HG03354 (cell line): ENCODE data around the gene SEC24A.
"Not testable (repeated sequence)": the region's sequence is repeated elsewhere in the genome, so short reads cannot be mapped to it uniquely, and the experiment has no call there.

ENCODE experiments used
- ATAC-seq: cut with Tn5 transposase; IDR thresholded peaks from one replicate; pipeline ENCODE4 v1.9.1; 2021; ENCODE audit warnings: mild to moderate bottlenecking; ENCODE audit not compliant: unreplicated experiment, poor library complexity, severe bottlenecking

Gene SEC24A

DNA sequence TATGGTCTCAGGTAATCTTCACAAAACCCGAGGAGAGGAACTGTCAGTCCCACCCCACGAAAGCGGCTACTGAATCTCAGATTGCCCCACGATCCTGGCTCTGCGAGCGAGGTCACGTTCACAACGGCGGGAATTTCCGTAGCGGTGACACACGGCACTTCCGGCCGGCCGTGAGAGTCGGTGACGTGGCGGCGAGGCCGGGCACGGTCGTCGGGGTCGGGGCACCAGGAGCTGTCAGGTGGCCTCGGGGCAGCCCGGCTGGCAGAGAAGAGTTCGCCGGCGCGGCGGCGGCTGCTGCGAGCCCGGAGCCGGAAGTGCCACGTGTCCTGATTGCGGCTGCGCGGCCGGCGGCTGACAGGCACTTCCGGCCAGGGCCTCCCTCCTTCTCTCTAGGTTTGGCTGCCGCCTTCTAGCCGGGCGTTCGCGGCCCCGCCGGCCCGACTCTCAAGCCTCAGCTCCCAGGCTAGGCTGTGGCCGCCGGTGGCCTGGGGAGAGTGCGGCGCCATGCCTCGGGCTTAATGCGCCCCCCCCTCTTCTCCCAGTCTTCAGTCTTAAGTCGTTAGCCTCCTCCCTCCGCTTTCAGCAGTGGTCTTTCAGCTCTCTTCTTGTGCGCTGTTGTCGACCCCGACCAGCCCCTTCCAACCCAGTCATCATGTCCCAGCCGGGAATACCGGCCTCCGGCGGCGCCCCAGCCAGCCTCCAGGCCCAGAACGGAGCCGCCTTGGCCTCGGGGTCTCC lies at the start of gene SEC24A:
SEC24A (plus strand) TSS at position 361 of the 738 bp plus-strand sequence; CDS start at position 653, 292 bp downstream.
- ATAC-seq, result peak; percentile 83

DNA sequence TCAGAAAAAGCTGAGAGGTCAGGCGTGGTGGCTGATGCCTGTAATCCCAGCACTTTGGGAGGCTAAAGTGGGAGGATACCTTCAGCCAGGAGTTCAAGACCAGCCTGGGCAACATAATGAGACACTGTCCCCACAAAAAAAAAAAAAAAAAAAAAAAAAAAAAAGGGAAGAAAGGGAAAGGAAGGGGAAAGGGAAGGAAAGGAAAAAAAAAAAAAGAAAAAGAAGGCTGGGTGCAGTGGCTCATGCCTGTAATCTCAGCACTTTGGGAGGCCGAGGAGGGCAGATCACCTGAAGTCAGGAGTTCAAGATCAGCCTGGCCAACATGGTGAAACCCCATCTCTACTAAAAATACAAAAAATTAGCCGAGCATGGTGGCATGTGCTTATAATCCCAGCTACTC lies 48.8 kb upstream of the SEC24A start:
- ATAC-seq, result not testable (repeated sequence)

- ATAC-seq, result no peak
Observed at GRCh38 chr5:134600600-134600999, 48.0 kb upstream of the SEC24A start.

GRCh38 chr5:134603059-134603458 lies 45.5 kb upstream of the SEC24A start:
- no peak for ATAC-seq

DNA sequence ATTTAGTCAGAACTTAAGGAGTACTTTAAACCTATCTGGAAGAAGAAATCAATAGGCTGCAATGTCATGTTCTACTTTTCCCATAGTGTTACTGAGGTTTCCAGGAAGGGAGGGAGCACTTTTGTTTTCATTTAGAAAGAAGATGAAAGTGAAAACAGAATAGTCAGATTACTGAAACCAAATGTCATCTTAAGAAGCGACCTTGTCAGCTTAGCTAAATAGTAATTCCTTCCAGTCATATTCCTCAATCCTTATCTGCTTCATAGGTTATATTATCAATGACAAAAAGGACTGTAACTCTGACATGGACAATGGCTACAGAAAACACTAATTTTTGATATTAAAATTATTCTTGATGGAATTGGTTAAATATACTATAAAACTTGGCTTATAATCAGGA lies 43.7 kb upstream of the SEC24A start:
- ATAC-seq, result no peak

DNA sequence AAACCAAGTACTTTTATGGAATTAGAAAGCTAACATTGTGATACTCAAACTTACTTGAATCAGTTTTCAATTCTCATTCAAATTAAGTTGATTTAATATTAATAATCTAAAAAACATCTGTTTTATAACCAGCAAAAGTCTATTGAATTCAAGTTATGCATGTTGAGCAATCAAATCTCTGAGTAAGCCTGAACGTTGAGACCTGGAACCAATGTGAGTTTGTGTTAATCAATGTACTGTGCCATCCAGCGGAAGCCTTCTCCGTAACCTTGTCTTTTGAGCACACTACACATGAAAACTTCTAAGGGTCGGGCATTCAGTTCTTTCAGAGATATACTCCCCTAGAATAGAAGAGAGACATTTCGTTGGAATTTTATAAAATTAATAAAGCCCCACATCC lies 41.9 kb upstream of the SEC24A start:
- no peak for ATAC-seq

DNA sequence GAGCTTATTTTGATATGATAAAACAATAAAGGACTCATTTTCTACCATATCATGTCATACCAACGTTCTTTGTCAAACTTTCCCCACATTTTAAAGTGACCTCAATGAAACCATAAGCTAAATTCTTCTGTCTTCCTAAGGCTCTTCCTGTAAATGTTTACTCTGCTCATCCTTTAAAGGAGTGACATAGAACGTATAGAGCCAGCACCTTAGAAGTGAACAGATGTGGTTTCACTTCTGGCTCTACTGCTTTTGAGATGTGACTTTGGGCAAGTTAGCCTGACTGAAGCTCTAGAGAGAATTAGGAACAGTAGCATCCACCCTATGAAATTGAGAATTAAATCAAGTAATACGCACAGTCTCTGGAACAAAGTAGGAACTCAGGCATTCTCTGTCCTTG lies 40.0 kb upstream of the SEC24A start:
- ATAC-seq, result no peak

- peak; percentile 61 for ATAC-seq
Observed at GRCh38 chr5:134609232-134609851, 39.2 kb upstream of the SEC24A start.

DNA sequence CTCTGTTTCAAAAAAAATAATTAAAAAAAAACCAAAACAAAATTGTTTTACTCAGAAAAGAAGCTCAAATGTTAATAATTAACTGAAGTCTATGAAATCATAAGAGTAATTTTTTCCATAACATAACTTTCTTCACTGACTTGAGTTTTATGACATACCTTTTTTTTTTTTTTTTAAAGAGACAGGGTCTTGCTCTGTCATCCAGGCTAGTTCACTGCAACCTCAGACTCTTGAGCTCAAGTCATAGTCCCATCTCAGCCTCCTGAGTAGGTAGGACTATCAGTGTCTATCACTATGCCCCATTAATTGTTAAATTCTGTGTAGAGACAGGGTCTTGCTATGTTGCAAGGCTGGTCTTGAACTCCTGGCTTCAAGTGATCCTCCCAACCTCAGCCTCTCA lies 37.9 kb upstream of the SEC24A start:
- ATAC-seq, result no peak

GRCh38 chr5:134611515-134611914 lies 37.1 kb upstream of the SEC24A start:
- no peak for ATAC-seq

DNA sequence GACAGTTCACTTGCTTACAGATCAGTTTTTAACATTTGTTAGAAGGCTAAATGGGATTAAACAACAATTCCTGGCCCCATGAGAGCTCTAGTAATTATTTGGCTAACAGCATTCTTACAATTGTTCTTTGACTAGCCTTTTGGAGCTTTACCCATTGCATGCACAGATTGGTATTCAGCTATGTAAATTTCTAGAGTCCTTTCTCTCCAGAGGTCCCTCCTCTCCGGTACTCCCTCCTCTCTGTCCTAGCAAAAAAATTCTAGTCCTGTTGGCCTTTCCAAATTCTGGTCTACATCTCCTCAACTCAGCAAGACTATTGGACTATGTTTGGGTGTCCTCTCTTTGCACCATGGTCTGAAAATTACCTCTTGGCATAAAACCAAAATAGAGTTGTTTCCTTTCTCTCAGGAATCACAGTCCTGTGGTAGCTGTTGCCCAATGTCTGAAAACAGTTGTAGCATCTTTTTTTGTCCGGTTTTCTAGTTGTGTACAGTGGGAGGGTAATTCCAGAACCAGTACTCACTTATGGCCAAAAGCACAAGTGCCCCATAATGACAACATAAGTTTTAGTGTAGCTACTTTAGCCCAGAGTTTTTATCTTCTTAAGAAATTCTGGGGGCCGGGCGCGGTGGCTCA lies 34.0 kb upstream of the SEC24A start:
- ATAC-seq, result no peak

DNA sequence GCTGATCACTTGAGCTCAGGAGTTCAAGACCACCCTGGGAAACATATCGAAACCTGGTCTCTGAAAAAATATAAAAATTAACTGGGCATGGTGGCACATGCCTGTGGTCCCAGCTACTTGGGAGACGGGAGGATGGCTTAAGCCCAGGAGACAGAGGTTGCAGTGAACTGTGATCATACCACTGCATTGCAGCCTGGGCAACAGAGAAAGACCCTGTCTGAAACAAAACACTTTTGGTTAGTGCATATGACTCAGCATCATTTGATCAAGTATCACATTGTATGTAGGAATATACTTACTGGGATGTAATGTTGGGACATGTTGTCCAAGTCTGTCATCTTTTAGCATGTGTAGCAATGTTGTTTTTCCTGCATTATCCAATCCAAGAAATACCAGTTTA lies 28.0 kb upstream of the SEC24A start:
- no peak for ATAC-seq

DNA sequence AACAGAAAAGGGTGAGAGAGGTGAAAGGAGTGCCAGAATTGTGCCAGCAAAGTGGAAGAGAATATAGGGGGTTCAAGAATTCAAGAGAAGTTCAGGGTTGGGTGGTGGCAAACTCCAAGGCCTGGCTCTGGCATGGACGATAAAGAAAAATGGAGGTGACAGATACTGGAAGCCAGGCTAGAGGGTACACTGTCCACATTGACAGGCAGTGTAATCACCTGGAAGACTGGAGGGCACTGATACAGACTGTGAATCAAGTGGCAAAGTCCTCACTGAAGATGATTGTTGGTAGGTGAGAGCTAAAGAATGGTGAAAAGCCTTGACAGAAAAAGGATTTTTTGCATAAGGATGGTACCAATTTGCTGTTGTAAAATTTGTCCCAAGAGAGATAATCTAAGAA lies 23.0 kb upstream of the SEC24A start:
- ATAC-seq, result no peak

- ATAC-seq, result no peak
Observed at GRCh38 chr5:134626369-134627014, 22.1 kb upstream of the SEC24A start.

DNA sequence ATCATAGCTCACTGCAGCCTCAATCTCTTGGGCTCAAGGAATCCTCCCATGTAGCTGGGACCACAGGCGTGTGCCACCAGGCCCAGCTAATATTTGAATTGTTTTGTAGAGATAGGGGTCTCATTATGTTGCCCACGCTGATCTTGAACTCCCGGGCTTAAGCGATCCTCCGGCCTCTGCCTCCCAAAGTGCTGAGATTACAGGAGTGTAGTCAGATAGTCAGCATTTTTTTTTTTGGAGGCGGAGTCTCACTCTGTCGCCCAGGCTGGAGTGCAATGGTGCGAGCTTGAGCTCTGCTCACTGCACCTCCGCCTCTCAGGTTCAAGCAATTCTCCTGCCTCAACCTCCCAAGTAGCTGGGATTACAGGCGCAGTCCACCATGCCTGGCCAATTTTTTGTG lies 14.4 kb upstream of the SEC24A start:
- ATAC-seq, result no peak

- ATAC-seq, result not testable (repeated sequence)
Observed at GRCh38 chr5:134635366-134635765, 13.2 kb upstream of the SEC24A start.

DNA sequence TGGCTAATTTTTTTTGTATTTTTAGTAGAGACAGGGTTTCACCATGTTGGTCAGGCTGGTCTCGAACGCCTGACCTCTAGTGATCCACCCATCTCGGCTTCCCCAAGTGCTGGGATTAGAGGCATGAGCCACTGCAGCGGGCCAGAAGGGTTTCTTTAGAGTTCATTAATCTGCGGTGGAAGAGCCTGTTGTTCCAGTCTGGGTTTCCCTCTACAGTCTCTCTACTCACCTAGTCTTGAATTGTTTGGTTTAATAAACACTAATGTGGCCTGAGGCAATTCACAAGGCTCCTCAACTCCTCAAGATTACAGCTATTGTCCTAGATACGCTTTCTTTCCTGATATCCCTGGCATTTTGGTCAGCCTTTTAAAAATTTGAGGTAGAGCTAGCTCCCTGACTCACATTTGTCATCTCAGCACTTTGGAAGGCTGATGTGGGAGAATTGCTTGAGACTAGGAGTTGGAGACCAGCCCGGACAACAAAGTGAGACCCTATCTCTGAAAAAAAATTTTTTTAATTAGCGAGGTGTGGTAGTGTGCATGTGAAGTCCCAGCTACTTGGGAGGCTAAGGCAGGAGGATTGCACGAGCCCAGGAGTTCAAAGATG lies 11.4 kb upstream of the SEC24A start:
- ATAC-seq, result no peak

GRCh38 chr5:134638760-134639201 lies 9.8 kb upstream of the SEC24A start:
- ATAC-seq, result no peak

DNA sequence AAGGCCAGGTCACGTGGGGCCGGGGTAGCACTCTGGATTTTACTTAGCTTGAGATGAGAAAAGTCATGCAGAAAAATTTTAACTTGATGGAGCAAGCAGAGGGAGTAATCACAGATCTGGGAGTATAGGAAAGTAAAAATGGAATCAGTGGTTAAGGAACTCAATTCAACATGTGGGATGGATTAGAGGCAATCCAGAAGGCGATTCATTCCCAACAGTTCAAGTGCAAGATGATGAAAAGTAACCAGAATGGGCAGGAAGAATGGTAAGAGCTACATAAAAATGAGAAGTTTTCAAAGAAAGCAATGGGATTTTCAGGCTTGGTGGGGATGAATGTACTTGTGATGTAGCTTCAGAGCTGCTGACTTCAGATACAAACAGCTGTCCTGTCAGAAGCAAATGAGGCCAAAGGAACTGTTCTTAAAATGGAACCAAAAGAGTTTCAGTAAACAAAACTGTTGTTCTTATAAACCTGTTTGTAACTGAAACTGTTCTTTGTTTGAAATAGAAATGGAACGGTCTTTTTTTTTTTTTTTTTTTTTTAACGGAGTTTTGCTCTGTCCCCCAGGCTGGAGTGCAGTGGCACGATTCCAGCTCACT lies 5.6 kb upstream of the SEC24A start:
- peak; percentile 55 for ATAC-seq
